Mesothelial cell of epicardium (in vitro differentiated cells): ENCODE measurements around the gene CDC42BPA. TPM values are rescaled to one million over a fixed set of nuclear protein-coding genes. Genes with fewer than 3 reads are reported as not detected.
"Not testable (repeated sequence)": the region's sequence is repeated elsewhere in the genome, so short reads cannot be mapped to it uniquely, and the experiment has no call there.

ENCODE experiments used
- DNase-seq, 2 experiments: peaks; one replicate each; pipeline ENCODE4 v3.0.0; 2021; ENCODE audit warnings: low spot score in 2 of 2; ENCODE audit not compliant: unreplicated experiment in 2 of 2
- H3K27ac Mint-ChIP-seq: 2 replicates; pipeline ENCODE4 v1.8.0; 2021; ENCODE audit warnings: mixed read lengths
- H3K27me3 Mint-ChIP-seq: 2 replicates; pipeline ENCODE4 v1.8.0; 2021; ENCODE audit warnings: low read depth, mixed read lengths
- H3K36me3 Mint-ChIP-seq: 2 replicates; pipeline ENCODE4 v1.8.0; 2021; ENCODE audit warnings: mixed read lengths
- H3K4me1 Mint-ChIP-seq: 2 replicates; pipeline ENCODE4 v1.8.0; 2021; ENCODE audit warnings: mixed read lengths
- H3K4me3 Mint-ChIP-seq: 2 replicates; pipeline ENCODE4 v1.8.0; 2021; ENCODE audit warnings: mild to moderate bottlenecking, moderate library complexity, mixed read lengths
- H3K9me3 Mint-ChIP-seq: 2 replicates; pipeline ENCODE4 v1.8.0; 2021; ENCODE audit warnings: mixed read lengths
- CTCF ChIP-seq: fragments of 200-600 bp; sonication (generic); IDR thresholded peaks from one replicate; pipeline ENCODE4 v1.5.0; 2021; ENCODE audit warnings: antibody characterized with exemption; ENCODE audit not compliant: unreplicated experiment
- total RNA-seq: library from RNA; stranded (reverse); gene quantifications from 3 replicates; pipeline ENCODE4 v1.2.1, GENCODE V29; 2021

Gene CDC42BPA
- total RNA-seq, 1 donor from 2014 or later = 44.4 TPM

DNA sequence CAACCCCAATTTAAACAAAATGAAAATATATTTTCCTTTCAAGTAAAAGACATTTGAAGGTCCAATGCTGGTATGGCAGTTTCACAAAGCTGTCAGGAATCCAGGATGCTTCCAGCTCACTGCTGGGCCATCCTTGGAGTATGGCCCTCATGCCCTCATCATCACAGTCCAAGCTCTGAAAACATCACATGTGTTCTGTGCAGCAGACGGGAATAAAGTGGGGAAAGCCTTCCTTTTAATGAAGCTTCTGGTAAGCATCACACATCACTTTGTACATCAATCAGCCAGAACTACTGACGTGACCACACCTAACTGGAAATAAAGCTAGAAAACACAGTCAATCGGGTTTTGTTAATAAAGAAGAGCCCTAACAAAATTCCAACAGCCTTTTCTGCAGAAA, 22.7 kb downstream of the CDC42BPA start:
- no peak for TF ChIP-seq CTCF
- Mint-ChIP-seq H3K27ac (no peak overlapping the region), H3K27me3 (no peaks in the 10 kb centered on the region), H3K4me3 (no peak overlapping the region), H3K4me1 (peaks cover 16% of the 10 kb centered on the region), H3K36me3 (no peaks in the 10 kb centered on the region), H3K9me3 (peaks cover 11% of the 10 kb centered on the region)
- DNase-seq = no peak

DNA sequence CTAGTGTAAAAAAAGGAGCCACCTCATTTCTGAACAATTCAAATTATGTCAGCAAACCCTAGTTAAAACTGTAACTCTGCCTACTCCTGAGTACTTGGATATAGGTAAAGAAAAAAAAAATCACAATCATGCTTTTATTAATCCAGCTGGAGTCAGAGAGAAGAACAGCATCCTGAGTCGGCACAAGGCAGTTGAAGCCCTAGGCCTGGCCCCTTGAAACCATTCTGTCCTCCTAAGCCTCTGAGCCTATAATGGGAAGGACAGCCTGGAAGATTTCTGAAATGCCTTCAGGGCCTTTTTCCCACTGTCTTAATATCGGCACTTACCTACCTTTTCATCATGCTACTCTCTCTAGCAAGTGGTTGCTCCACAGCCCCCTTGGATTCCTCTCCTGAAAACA, 32.5 kb downstream of the CDC42BPA start:
- H3K4me1 Mint-ChIP-seq = peaks cover 3% of the 10 kb centered on the region
- H3K36me3 Mint-ChIP-seq = peaks cover 39% of the 10 kb centered on the region
- no peak overlapping the region for H3K4me3 Mint-ChIP-seq
- no peak for DNase-seq
- TF ChIP-seq CTCF = no peak
- no peak overlapping the region for H3K27ac Mint-ChIP-seq
- H3K9me3 Mint-ChIP-seq = peaks cover 38% of the 10 kb centered on the region
- H3K27me3 Mint-ChIP-seq = no peaks in the 10 kb centered on the region

DNA sequence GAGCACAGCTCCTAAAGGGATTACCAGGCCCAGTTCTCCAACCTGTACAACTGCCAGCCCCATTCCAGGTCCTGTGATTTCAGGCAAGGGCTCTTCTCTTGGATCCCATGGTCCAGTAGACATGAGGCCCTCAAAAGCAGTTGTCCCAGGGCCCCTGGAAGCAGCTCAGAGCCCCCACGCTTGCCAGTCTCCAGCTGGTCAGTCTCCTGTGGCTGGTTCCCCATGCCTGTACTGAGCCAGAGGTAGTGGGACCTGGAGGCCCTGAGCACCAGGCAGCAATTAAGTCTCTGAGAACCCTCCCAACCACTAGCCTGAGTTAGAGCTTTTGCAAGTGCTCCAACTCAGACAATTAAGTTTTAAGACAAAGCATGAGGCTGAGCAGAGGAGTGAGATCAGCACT, 36.9 kb downstream of the CDC42BPA start:
- Mint-ChIP-seq H3K27me3 (no peaks in the 10 kb centered on the region), H3K36me3 (peaks cover 20% of the 10 kb centered on the region)

DNA sequence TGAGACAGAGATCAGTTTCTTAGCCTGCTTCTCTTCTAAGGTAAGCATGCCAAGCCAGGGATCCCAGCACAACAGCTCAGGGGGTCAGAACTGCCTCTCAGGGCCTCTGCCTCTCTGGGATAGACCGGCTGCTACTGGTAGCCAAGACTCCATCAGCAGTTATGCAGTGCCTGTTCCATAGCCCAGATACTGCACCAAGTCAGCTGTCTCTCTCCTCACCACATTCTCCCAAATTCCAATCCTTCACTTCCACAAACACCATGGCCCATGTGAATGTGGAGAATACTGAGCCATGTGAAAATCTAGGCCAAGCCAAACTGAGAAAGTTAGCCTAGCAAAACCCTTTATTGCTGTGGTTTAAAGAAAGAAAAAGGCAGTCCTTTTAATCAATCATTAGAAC, 37.5 kb downstream of the CDC42BPA start:
- Mint-ChIP-seq H3K4me1 (peaks cover 3% of the 10 kb centered on the region), H3K27ac (no peak overlapping the region), H3K9me3 (peaks cover 17% of the 10 kb centered on the region), H3K4me3 (no peak overlapping the region), H3K36me3 (peaks cover 14% of the 10 kb centered on the region), H3K27me3 (no peaks in the 10 kb centered on the region)
- TF ChIP-seq CTCF = no peak
- DNase-seq = no peak

More for the DNA sequence above, 36.9 kb downstream of the CDC42BPA start:
- H3K27ac Mint-ChIP-seq = no peak overlapping the region
- H3K4me1 Mint-ChIP-seq = peaks cover 3% of the 10 kb centered on the region
- no peak for TF ChIP-seq CTCF
- no peak overlapping the region for H3K4me3 Mint-ChIP-seq
- peaks cover 22% of the 10 kb centered on the region for H3K9me3 Mint-ChIP-seq
- no peak for DNase-seq

GRCh38 chr1:227276156-227276693, 42.1 kb downstream of the CDC42BPA start:
- not testable (repeated sequence) for H3K4me1 Mint-ChIP-seq, H3K36me3 Mint-ChIP-seq, DNase-seq, H3K4me3 Mint-ChIP-seq, H3K27me3 Mint-ChIP-seq, H3K27ac Mint-ChIP-seq
- H3K9me3 Mint-ChIP-seq = peaks cover 10% of the 10 kb centered on the region

DNA sequence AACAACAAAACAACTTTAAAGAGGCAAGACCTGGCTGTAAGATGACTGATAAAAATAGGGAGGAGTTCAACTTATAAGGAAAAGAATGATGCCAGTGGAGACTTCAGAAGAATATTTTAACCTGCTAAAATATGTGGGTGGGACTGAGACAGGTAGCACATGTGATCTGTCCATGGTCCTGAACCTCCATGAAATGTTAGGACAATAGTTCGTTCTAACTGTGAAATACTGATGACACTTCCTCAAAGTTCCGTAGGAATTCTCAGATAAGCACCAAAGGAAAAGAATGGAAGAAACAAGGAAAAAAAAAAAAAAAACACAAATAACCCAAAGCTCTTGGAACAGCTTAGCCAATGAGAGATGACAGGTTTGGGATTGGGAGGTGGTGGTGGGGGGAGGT, 44.7 kb downstream of the CDC42BPA start:
- Mint-ChIP-seq H3K36me3 (peaks cover 5% of the 10 kb centered on the region), H3K27ac (no peak overlapping the region), H3K4me1 (peaks cover 3% of the 10 kb centered on the region), H3K4me3 (no peak overlapping the region), H3K27me3 (no peaks in the 10 kb centered on the region), H3K9me3 (peaks cover 8% of the 10 kb centered on the region)
- DNase-seq = no peak
- TF ChIP-seq CTCF = no peak
